ENCODE data around the gene MYO10.

MYO10 gene

DNA sequence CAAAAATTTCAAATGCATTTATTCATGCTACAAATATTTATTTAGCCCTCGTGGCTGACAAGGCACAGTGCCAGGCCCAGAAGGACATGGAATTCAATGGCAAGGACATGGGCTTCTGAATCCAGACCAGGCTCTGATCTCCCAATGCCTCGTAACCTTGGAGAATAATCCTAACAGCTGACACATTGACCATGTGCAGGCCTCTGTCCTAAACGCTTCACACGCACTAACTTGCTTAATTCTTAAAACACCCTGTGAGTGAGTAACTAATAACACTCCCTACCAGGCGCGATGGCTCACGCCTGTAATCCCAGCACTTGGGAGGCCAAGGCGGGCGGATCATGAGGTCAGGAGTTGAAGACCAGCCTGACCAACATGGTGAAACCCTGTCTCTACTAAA is 33.2 kb downstream of the MYO10 start:
- Histone ChIP-seq H3K36me3 (ENCODE audit: control insufficient read depth, insufficient read depth, low read length) (no peaks in the 10 kb centered on the region), H3K27me3 (ENCODE audit: control insufficient read depth, insufficient read depth, low read length) (no peaks in the 10 kb centered on the region), H3K9me3 (ENCODE audit: control insufficient read depth, insufficient read depth, low read length) (no peaks in the 10 kb centered on the region), H3K4me3 (ENCODE audit: low read length) (no peak overlapping the region), H3K4me1 (ENCODE audit: control insufficient read depth, insufficient read depth, low read length) (peaks cover 3% of the 10 kb centered on the region; the same call in 1 of the 2 replicates), H3K27ac (ENCODE audit: low read length) (no peak overlapping the region)
- no CpG with 5 or more reads among the region's 9 CpGs for WGBS (ENCODE audit: insufficient coverage, insufficient read length)
- DNase-seq (ENCODE audit: low read depth, low spot score), result no peak

- Histone ChIP-seq H3K27ac (ENCODE audit: low read length) (no peak overlapping the region), H3K4me1 (ENCODE audit: control insufficient read depth, insufficient read depth, low read length) (peaks cover 8% of the 10 kb centered on the region), H3K36me3 (ENCODE audit: control insufficient read depth, insufficient read depth, low read length) (no peaks in the 10 kb centered on the region), H3K27me3 (ENCODE audit: control insufficient read depth, insufficient read depth, low read length) (no peaks in the 10 kb centered on the region), H3K4me3 (ENCODE audit: low read length) (no peak overlapping the region), H3K9me3 (ENCODE audit: control insufficient read depth, insufficient read depth, low read length) (no peaks in the 10 kb centered on the region)
- no peak for DNase-seq (ENCODE audit: low read depth, low spot score)
- WGBS (ENCODE audit: insufficient coverage, insufficient read length), result no CpG with 5 or more reads among the region's 13 CpGs
These were observed 35.0 kb downstream of the MYO10 start for GRCh38 chr5:16901021-16901644.

GRCh38 chr5:16899171-16899570 is 36.9 kb downstream of the MYO10 start:
- no peaks in the 10 kb centered on the region for H3K36me3 ChIP-seq (ENCODE audit: control insufficient read depth, insufficient read depth, low read length)
- no peak overlapping the region for H3K4me3 ChIP-seq (ENCODE audit: low read length)
- no peaks in the 10 kb centered on the region for H3K9me3 ChIP-seq (ENCODE audit: control insufficient read depth, insufficient read depth, low read length)
- no peaks in the 10 kb centered on the region for H3K27me3 ChIP-seq (ENCODE audit: control insufficient read depth, insufficient read depth, low read length)
- H3K4me1 ChIP-seq (ENCODE audit: control insufficient read depth, insufficient read depth, low read length), result peaks cover 17% of the 10 kb centered on the region
- DNase-seq (ENCODE audit: low read depth, low spot score), result no peak
- no peak overlapping the region for H3K27ac ChIP-seq (ENCODE audit: low read length)
- WGBS (ENCODE audit: insufficient coverage, insufficient read length), result no CpG with 5 or more reads among the region's 12 CpGs

GRCh38 chr5:16897800-16898199 is 38.3 kb downstream of the MYO10 start:
- WGBS (ENCODE audit: insufficient coverage, insufficient read length), result no CpG with 5 or more reads among the region's 6 CpGs
- Histone ChIP-seq H3K27ac (ENCODE audit: low read length) (no peak overlapping the region), H3K9me3 (ENCODE audit: control insufficient read depth, insufficient read depth, low read length) (no peaks in the 10 kb centered on the region), H3K27me3 (ENCODE audit: control insufficient read depth, insufficient read depth, low read length) (no peaks in the 10 kb centered on the region), H3K4me1 (ENCODE audit: control insufficient read depth, insufficient read depth, low read length) (peaks cover 19% of the 10 kb centered on the region), H3K36me3 (ENCODE audit: control insufficient read depth, insufficient read depth, low read length) (no peaks in the 10 kb centered on the region), H3K4me3 (ENCODE audit: low read length) (no peak overlapping the region)
- no peak for DNase-seq (ENCODE audit: low read depth, low spot score)

DNA sequence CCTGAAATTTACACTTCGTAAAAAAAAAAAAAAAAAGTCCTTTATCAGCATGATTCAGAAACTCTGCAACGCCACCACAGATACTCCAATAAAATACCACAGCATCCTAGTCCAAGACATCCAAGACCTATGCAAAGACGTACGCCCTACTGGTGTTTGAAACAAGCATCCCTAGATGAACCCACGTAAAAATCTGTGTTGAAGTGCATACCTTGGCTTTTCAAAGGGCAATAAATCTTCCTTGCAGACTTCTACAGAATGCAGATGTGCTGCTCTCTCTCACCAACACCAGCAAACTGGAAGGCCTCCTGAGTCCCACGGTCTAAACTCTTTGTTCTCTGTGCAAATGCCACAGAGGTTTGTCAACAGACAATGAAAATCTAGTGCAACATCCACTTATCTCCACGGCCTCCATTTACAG is 38.8 kb downstream of the MYO10 start:
- no peaks in the 10 kb centered on the region for H3K36me3 ChIP-seq (ENCODE audit: control insufficient read depth, insufficient read depth, low read length)
- no peak overlapping the region for H3K4me3 ChIP-seq (ENCODE audit: low read length)
- H3K4me1 ChIP-seq (ENCODE audit: control insufficient read depth, insufficient read depth, low read length), result peaks cover 19% of the 10 kb centered on the region
- WGBS (ENCODE audit: insufficient coverage, insufficient read length), result no CpG with 5 or more reads among the region's 7 CpGs
- no peak for DNase-seq (ENCODE audit: low read depth, low spot score)
- H3K27me3 ChIP-seq (ENCODE audit: control insufficient read depth, insufficient read depth, low read length), result no peaks in the 10 kb centered on the region
- no peak overlapping the region for H3K27ac ChIP-seq (ENCODE audit: low read length)
- H3K9me3 ChIP-seq (ENCODE audit: control insufficient read depth, insufficient read depth, low read length), result no peaks in the 10 kb centered on the region

GRCh38 chr5:16896767-16897166 is 39.3 kb downstream of the MYO10 start:
- no peak overlapping the region for H3K27ac ChIP-seq (ENCODE audit: low read length)
- H3K4me3 ChIP-seq (ENCODE audit: low read length), result no peak overlapping the region
- peaks cover 21% of the 10 kb centered on the region for H3K4me1 ChIP-seq (ENCODE audit: control insufficient read depth, insufficient read depth, low read length)
- H3K9me3 ChIP-seq (ENCODE audit: control insufficient read depth, insufficient read depth, low read length), result no peaks in the 10 kb centered on the region
- no peaks in the 10 kb centered on the region for H3K36me3 ChIP-seq (ENCODE audit: control insufficient read depth, insufficient read depth, low read length)
- DNase-seq (ENCODE audit: low read depth, low spot score), result no peak
- no peaks in the 10 kb centered on the region for H3K27me3 ChIP-seq (ENCODE audit: control insufficient read depth, insufficient read depth, low read length)
- WGBS (ENCODE audit: insufficient coverage, insufficient read length), result no CpG with 5 or more reads among the region's 4 CpGs

DNA sequence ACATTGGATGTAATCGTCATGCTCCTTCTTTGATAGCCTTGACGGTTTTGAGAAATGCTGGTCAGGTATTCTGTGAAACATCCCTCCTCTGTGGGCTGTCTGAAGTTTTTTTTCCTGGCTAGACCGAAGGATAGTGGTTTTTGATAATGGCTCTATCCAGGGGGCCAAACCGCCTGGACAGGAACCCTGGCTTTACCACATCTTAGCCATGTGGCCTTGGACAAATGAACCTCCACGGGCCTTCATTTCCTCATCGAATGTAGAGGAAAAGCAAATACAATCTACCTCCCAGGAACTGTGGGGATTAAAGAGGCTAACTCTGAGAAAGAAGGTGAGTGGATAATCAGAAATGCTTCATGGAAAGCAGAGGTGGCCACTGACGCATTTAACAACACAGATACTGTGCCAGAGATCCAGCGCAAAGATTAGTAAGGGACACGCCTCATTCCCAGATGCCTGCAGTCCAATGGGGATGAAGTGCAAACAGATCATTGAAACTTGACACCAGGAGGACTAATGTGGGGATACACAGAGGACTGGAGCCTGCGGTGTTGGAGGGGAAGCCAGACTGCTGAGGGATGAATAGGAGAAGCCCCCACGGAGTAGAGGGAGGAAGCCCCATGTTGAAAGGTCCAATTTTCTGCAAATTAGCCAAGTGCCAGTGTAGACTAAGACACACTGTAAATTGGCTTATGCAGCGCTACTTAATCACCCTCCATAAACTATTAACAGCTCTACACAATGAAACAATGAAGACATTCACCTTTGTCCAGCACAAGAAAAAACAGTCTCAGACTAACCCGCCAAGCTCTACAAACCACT is 41.6 kb downstream of the MYO10 start:
- H3K27ac ChIP-seq (ENCODE audit: low read length), result no peak overlapping the region
- no CpG with 5 or more reads among the region's 13 CpGs for WGBS (ENCODE audit: insufficient coverage, insufficient read length)

DNA sequence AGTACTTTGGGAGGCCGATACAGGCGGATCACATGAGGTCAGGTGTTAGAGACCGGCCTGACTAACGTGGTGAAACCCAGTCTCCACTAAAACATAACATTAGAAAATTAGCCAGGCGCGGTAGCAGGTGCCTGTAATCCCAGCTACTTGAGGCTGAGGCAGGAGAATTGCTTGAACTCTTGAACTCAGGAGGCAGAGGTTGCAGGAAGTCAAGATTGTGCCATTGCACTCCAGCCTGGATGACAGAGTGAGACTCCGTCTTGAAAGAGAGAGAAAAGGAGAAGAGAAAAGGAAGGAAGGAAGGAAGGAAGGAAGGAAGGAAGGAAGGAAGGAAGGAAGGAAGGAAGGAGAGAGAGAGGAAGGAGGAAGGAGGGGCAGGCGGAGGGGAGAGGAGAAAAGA is 45.1 kb downstream of the MYO10 start:
- Histone ChIP-seq H3K4me1 (ENCODE audit: control insufficient read depth, insufficient read depth, low read length) (peaks cover 13% of the 10 kb centered on the region), H3K27me3 (ENCODE audit: control insufficient read depth, insufficient read depth, low read length) (no peaks in the 10 kb centered on the region), H3K4me3 (ENCODE audit: low read length) (no peak overlapping the region), H3K36me3 (ENCODE audit: control insufficient read depth, insufficient read depth, low read length) (no peaks in the 10 kb centered on the region), H3K9me3 (ENCODE audit: control insufficient read depth, insufficient read depth, low read length) (no peaks in the 10 kb centered on the region), H3K27ac (ENCODE audit: low read length) (no peak overlapping the region)
- WGBS (ENCODE audit: insufficient coverage, insufficient read length), result no CpG with 5 or more reads among the region's 8 CpGs
- no peak for DNase-seq (ENCODE audit: low read depth, low spot score)

More for the DNA sequence above, 41.6 kb downstream of the MYO10 start:
- Histone ChIP-seq H3K4me3 (ENCODE audit: low read length) (no peak overlapping the region), H3K9me3 (ENCODE audit: control insufficient read depth, insufficient read depth, low read length) (no peaks in the 10 kb centered on the region), H3K27me3 (ENCODE audit: control insufficient read depth, insufficient read depth, low read length) (no peaks in the 10 kb centered on the region), H3K4me1 (ENCODE audit: control insufficient read depth, insufficient read depth, low read length) (peaks cover 19% of the 10 kb centered on the region), H3K36me3 (ENCODE audit: control insufficient read depth, insufficient read depth, low read length) (no peaks in the 10 kb centered on the region)
- no peak for DNase-seq (ENCODE audit: low read depth, low spot score)

DNA sequence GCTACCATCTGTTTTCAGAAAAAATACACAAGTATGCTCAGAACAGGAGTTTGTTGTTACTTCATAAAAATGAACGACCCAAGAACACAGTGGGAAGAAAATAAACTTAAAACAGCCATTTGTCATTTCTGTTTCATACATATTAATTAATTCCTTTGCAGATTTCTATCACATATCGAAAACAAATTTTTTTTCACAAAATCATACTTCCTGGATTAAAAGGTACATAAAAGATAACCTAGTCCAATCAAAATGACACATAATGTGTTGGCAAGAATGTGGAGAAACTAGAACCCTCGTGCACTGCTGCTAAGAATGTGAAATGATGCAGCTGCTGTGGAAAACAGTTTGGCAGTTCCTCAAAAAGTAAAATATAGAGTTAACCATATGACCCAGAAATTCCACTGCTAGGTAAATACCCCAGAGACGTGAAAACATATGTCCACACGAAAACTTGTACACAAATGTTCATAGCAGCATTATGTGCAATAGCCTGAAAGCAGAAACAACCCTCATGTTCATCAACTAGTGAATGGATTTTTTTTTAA is 46.0 kb downstream of the MYO10 start:
- Histone ChIP-seq H3K9me3 (ENCODE audit: control insufficient read depth, insufficient read depth, low read length) (no peaks in the 10 kb centered on the region), H3K27ac (ENCODE audit: low read length) (no peak overlapping the region), H3K4me3 (ENCODE audit: low read length) (no peak overlapping the region), H3K27me3 (ENCODE audit: control insufficient read depth, insufficient read depth, low read length) (no peaks in the 10 kb centered on the region), H3K4me1 (ENCODE audit: control insufficient read depth, insufficient read depth, low read length) (peaks cover 8% of the 10 kb centered on the region; the same call in 1 of the 2 replicates), H3K36me3 (ENCODE audit: control insufficient read depth, insufficient read depth, low read length) (no peaks in the 10 kb centered on the region)
- WGBS (ENCODE audit: insufficient coverage, insufficient read length), result 100% methylated on average over 1 of the region's 5 CpGs
- no peak for DNase-seq (ENCODE audit: low read depth, low spot score)

- no peaks in the 10 kb centered on the region for H3K36me3 ChIP-seq (ENCODE audit: control insufficient read depth, insufficient read depth, low read length)
- WGBS (ENCODE audit: insufficient coverage, insufficient read length), result no CpG with 5 or more reads among the region's 8 CpGs
- no peak for DNase-seq (ENCODE audit: low read depth, low spot score)
- no peak overlapping the region for H3K27ac ChIP-seq (ENCODE audit: low read length)
- H3K9me3 ChIP-seq (ENCODE audit: control insufficient read depth, insufficient read depth, low read length), result no peaks in the 10 kb centered on the region
- H3K4me3 ChIP-seq (ENCODE audit: low read length), result no peak overlapping the region
- peaks cover 8% of the 10 kb centered on the region; the same call in 1 of the 2 replicates for H3K4me1 ChIP-seq (ENCODE audit: control insufficient read depth, insufficient read depth, low read length)
- no peaks in the 10 kb centered on the region for H3K27me3 ChIP-seq (ENCODE audit: control insufficient read depth, insufficient read depth, low read length)
These were observed 46.7 kb downstream of the MYO10 start for GRCh38 chr5:16889203-16889971.
